IPS-20b (cell line): ENCODE data around the gene GUCY1A2.

Experiments
- H3K27ac ChIP-seq: one replicate; pipeline ENCODE4 v1.5.1; 2013; ENCODE audit warnings: low read length
- H3K27me3 ChIP-seq: 2 replicates; pipeline ENCODE4 v1.6.1; 2013; ENCODE audit warnings: mild to moderate bottlenecking, low read length, inconsistent platforms; ENCODE audit not compliant: insufficient read depth
- H3K36me3 ChIP-seq: 2 replicates; pipeline ENCODE4 v1.6.1; 2013; ENCODE audit warnings: low read depth, mild to moderate bottlenecking, inconsistent platforms, low read length, moderate library complexity; ENCODE audit not compliant: insufficient read depth
- H3K4me1 ChIP-seq: 2 replicates; pipeline ENCODE4 v1.6.1; 2013; ENCODE audit warnings: mild to moderate bottlenecking, control low read depth, inconsistent platforms, low read length, moderate library complexity; ENCODE audit not compliant: insufficient read depth
- H3K4me3 ChIP-seq: 2 replicates; pipeline ENCODE4 v1.5.1; 2013; ENCODE audit warnings: mild to moderate bottlenecking, low read length, inconsistent platforms
- H3K9ac ChIP-seq: 2 replicates; pipeline ENCODE4 v1.6.1; 2013; ENCODE audit warnings: low read depth, mild to moderate bottlenecking, inconsistent platforms, low read length, moderate library complexity
- H3K9me3 ChIP-seq: 2 replicates; pipeline ENCODE4 v1.6.1; 2013; ENCODE audit warnings: mild to moderate bottlenecking, low read depth, low read length, inconsistent platforms; ENCODE audit not compliant: insufficient read depth

Gene GUCY1A2

GRCh38 chr11:107020594-107020993, 2.3 kb upstream of the GUCY1A2 start:
- Histone ChIP-seq H3K36me3 (no peaks in the 10 kb centered on the region), H3K9ac (no peak overlapping the region), H3K4me1 (peaks cover 8% of the 10 kb centered on the region), H3K27me3 (peaks cover 51% of the 10 kb centered on the region), H3K4me3 (no peak overlapping the region), H3K27ac (no peak overlapping the region), H3K9me3 (no peaks in the 10 kb centered on the region)

- peaks cover 8% of the 10 kb centered on the region for H3K4me1 ChIP-seq
- peak overlapping the region; percentile 69 for H3K4me3 ChIP-seq
- H3K27me3 ChIP-seq: peaks cover 51% of the 10 kb centered on the region
- no peaks in the 10 kb centered on the region for H3K9me3 ChIP-seq
- no peak overlapping the region for H3K27ac ChIP-seq
- H3K36me3 ChIP-seq: no peaks in the 10 kb centered on the region
- H3K9ac ChIP-seq: no peak overlapping the region
Measured at GRCh38 chr11:107018902-107019493, 722 bp upstream of the GUCY1A2 start.

DNA sequence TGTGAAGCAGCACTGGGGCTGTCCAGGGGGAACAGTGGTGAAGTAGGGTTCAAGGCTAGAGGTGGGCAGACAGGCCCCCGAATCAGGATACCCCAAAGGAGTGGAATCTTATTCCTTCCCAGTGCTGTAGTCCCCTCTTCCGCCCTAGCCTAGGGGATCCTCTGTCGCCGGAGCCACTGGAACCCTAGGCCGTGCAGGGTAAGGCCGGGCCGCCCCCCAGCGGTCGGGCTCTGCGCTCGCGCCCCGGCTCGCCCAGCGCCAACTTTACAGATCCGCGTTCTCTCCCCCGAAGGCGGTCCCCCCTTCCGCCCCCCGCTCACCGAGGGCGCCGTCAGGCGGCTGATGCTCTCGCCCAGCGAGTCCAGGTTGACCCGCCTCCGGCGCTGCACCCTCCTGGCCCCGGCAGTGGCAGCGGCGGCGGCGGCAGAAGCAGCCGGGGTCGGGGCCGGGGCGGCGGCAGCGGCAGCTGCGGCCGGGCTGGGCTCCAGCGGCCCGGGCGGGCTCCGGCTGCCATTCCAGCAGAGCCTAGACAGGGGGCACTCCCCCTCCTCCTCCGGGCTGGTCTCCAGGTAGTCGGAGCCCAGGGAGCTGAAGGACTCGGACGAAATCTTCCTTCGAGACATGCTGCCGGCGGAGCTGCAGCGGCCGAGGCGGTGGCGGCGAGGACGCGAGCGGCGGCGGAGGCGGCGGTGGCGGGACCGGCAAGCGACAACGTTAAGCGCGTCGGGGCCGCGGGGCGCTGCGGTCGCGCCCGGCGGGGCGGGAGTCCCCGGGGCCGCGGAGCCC, 650 bp downstream of the GUCY1A2 start:
- peaks cover 7% of the 10 kb centered on the region for H3K4me1 ChIP-seq
- H3K36me3 ChIP-seq: no peaks in the 10 kb centered on the region
- H3K4me3 ChIP-seq: peak overlapping the region; percentile 71
- peaks cover 51% of the 10 kb centered on the region for H3K27me3 ChIP-seq
- no peaks in the 10 kb centered on the region for H3K9me3 ChIP-seq
- no peak overlapping the region for H3K27ac ChIP-seq
- H3K9ac ChIP-seq: peak overlapping the region; percentile 47; the same call in 1 of the 2 replicates

DNA sequence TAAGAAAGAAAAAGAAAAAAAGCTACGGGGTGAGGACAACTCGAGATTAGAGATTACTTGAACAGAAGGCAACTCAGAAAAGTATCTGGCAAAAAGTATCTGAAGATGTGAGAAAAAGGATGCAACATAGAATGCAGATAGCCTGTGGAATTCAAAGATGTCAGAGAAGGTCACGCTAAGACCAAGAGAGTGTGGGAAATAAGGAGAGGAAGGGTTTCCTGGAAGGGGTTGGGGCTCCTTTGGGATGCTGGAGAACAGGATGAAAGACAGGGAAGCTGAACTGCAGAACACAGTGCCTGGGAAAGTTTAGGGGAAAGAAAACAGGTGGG, 1.2 kb downstream of the GUCY1A2 start:
- Histone ChIP-seq H3K4me1 (peaks cover 3% of the 10 kb centered on the region), H3K27me3 (peaks cover 51% of the 10 kb centered on the region), H3K27ac (no peak overlapping the region), H3K4me3 (peak overlapping the region; percentile 71), H3K9me3 (no peaks in the 10 kb centered on the region), H3K36me3 (no peaks in the 10 kb centered on the region), H3K9ac (peak overlapping the region; percentile 47; the same call in 1 of the 2 replicates)

GRCh38 chr11:107014871-107015270, 3.4 kb downstream of the GUCY1A2 start:
- Histone ChIP-seq H3K27ac (no peak overlapping the region), H3K36me3 (no peaks in the 10 kb centered on the region), H3K9ac (no peak overlapping the region), H3K4me1 (peaks cover 3% of the 10 kb centered on the region; the same call in 1 of the 2 replicates), H3K27me3 (peaks cover 30% of the 10 kb centered on the region), H3K4me3 (no peak overlapping the region), H3K9me3 (no peaks in the 10 kb centered on the region)

DNA sequence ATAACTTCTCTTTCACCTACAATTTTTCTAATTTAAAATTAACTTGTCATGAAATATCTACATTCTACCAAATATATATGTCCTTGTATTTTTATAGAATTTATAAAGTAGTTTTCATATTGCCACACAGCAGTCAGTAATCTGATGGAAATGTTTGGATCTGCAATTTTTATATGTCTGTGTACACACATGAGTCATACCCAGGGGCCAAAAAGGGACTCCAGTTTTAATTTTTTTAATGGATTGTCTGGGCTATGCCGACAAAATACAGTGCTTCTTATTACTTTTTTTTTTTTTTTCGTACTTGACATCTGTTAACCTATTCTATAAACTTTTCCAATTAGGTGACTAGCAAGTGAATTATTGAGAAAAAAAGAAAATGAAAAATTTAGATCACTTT, 6.3 kb downstream of the GUCY1A2 start:
- Histone ChIP-seq H3K9ac (no peak overlapping the region), H3K27me3 (peaks cover 11% of the 10 kb centered on the region), H3K9me3 (no peaks in the 10 kb centered on the region), H3K4me1 (no peaks in the 10 kb centered on the region; the same call in 1 of the 2 replicates), H3K27ac (no peak overlapping the region), H3K36me3 (no peaks in the 10 kb centered on the region), H3K4me3 (no peak overlapping the region)

DNA sequence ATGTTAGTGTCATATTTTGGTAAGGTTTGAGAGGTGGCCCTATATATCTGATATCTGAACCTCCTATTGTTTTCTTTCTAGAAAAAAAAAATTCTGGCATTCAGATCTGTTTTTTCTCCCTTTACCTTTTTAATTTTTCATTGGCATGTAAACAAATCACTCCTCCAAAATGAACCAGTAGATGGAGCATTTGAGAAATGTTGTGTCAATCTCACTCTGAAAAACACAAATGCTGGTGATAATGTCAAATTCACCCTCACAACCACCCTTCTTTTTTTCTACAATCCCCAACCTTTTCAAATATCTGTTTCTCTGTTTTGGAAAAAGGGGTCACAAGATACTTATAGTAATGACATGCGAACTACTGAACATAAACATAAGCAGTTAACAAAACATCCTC, 9.1 kb downstream of the GUCY1A2 start:
- Histone ChIP-seq H3K9me3 (no peaks in the 10 kb centered on the region), H3K4me1 (no peaks in the 10 kb centered on the region), H3K4me3 (no peak overlapping the region), H3K9ac (no peak overlapping the region), H3K36me3 (no peaks in the 10 kb centered on the region), H3K27me3 (no peaks in the 10 kb centered on the region), H3K27ac (no peak overlapping the region)

DNA sequence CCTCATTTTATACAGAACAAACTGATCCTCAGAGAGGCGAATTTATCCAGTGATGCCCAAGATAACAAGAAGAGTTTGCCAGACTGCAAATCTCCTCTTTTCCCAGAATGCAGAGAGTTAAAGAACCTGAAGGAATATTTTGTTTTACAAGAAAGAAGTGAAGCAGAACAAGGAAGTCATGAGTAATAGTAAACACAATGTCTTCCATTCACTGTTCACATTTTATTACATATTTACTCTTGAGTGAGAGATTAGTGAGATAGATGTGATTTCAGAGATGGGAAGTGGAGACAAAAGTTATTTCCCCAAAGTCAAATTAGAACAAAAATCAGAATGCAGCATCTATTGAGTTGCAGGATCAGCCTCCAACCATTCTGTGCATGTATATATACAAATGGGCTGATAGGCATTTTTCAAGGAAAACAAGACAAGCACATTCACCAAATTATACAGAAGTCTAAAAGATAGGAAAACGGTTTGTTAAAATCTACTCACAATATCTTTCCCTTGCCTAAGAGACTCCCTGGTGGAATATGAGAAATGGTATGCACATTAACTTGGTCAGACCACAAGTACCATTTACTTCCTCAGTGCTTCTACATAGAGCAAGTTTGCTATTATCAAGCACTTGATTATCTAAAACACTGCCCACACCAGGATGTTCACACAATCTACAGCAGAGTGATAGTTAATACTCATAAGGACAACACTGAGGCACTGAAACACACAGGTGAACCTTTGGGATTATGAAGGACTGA, 12.0 kb downstream of the GUCY1A2 start:
- Histone ChIP-seq H3K9me3 (no peaks in the 10 kb centered on the region), H3K27ac (no peak overlapping the region)

GRCh38 chr11:106999196-106999595, 19.1 kb downstream of the GUCY1A2 start:
- Histone ChIP-seq H3K9ac (no peak overlapping the region), H3K4me1 (no peaks in the 10 kb centered on the region), H3K27me3 (no peaks in the 10 kb centered on the region), H3K4me3 (no peak overlapping the region), H3K9me3 (no peaks in the 10 kb centered on the region), H3K36me3 (no peaks in the 10 kb centered on the region), H3K27ac (no peak overlapping the region)

More for the DNA sequence above, 12.0 kb downstream of the GUCY1A2 start:
- no peak overlapping the region for H3K9ac ChIP-seq
- H3K4me3 ChIP-seq: no peak overlapping the region
- H3K36me3 ChIP-seq: no peaks in the 10 kb centered on the region
- no peaks in the 10 kb centered on the region for H3K4me1 ChIP-seq
- H3K27me3 ChIP-seq: no peaks in the 10 kb centered on the region

DNA sequence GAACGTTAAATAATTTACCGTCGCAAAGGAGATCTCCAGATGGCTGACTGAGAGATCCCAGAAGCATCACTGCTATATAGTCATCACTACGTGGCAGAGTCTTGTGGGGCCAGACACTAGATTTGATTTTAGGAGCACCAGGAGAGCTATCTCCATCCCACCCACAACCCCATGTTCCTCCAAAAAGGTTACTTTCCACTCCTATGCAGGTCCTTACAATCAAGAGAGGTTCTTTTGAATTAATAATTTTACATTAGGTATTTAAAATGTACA, 19.4 kb downstream of the GUCY1A2 start:
- no peak overlapping the region for H3K9ac ChIP-seq
- no peak overlapping the region for H3K27ac ChIP-seq
- no peaks in the 10 kb centered on the region for H3K27me3 ChIP-seq
- no peak overlapping the region for H3K4me3 ChIP-seq
- H3K9me3 ChIP-seq: no peaks in the 10 kb centered on the region
- no peaks in the 10 kb centered on the region for H3K4me1 ChIP-seq
- H3K36me3 ChIP-seq: no peaks in the 10 kb centered on the region

GRCh38 chr11:106998116-106998915, 20.0 kb downstream of the GUCY1A2 start:
- Histone ChIP-seq H3K9ac (no peak overlapping the region), H3K27ac (no peak overlapping the region), H3K4me1 (no peaks in the 10 kb centered on the region), H3K4me3 (no peak overlapping the region), H3K9me3 (no peaks in the 10 kb centered on the region), H3K36me3 (no peaks in the 10 kb centered on the region), H3K27me3 (no peaks in the 10 kb centered on the region)
